GM10266 (cell line): ENCODE measurements around the gene MRRF.
"Not testable (repeated sequence)": the region's sequence is repeated elsewhere in the genome, so short reads cannot be mapped to it uniquely, and the experiment has no call there.

Experiments used
- DNase-seq: peaks from one replicate; pipeline ENCODE4 v3.0.0; 2012; ENCODE audit errors: extremely low spot score
- CTCF ChIP-seq: IDR thresholded peaks from 2 replicates; pipeline ENCODE4 v1.5.1; 2012; ENCODE audit warnings: mild to moderate bottlenecking, low read depth; ENCODE audit not compliant: control insufficient read depth, insufficient read depth; ENCODE audit errors: missing control alignments

Gene MRRF

GRCh38 chr9:122325124-122325523, 60.4 kb downstream of the MRRF start:
- no peak for DNase-seq
- TF ChIP-seq CTCF, result no peak

GRCh38 chr9:122327175-122327574, 62.5 kb downstream of the MRRF start:
- no peak for TF ChIP-seq CTCF
- no peak for DNase-seq

- no peak for DNase-seq
Measured at GRCh38 chr9:122329597-122329996, 64.9 kb downstream of the MRRF start.

GRCh38 chr9:122330466-122330865, 65.8 kb downstream of the MRRF start:
- not testable (repeated sequence) for DNase-seq

More at GRCh38 chr9:122329597-122329996, 64.9 kb downstream of the MRRF start:
- TF ChIP-seq CTCF, result no peak

GRCh38 chr9:122331523-122331927, 66.8 kb downstream of the MRRF start:
- no peak for TF ChIP-seq CTCF
- DNase-seq, result no peak

GRCh38 chr9:122332083-122332482, 67.4 kb downstream of the MRRF start:
- no peak for DNase-seq
- no peak for TF ChIP-seq CTCF

- DNase-seq, result no peak
- TF ChIP-seq CTCF, result no peak
Measured at GRCh38 chr9:122332644-122333043, 68.0 kb downstream of the MRRF start.

GRCh38 chr9:122333169-122333808, 68.6 kb downstream of the MRRF start:
- DNase-seq, result no peak
- no peak for TF ChIP-seq CTCF
